HepG2 (cell line): ENCODE results near the gene SH3YL1. TPM values are rescaled to one million over a fixed set of nuclear protein-coding genes. Genes with fewer than 3 reads are reported as not detected.
A peak's percentile ranks its signal among the peaks of the same experiment; 100 is the strongest.

Experiments
- CC2D1A ChIP-seq: sonication (generic); formaldehyde crosslinking; IDR thresholded peaks from 2 replicates; pipeline ENCODE4 v1.8.1; 2023; ENCODE audit warnings: mild to moderate bottlenecking, missing genetic modification reagents
- GATAD2A ChIP-seq: IDR thresholded peaks from 2 replicates; pipeline ENCODE4 v1.6.1; 2016
- MTERF4 ChIP-seq: sonication (generic); formaldehyde crosslinking; IDR thresholded peaks from 2 replicates; pipeline ENCODE4 v1.8.0; 2023; ENCODE audit warnings: mild to moderate bottlenecking, missing genetic modification reagents
- PRDM15 ChIP-seq: sonication (generic); formaldehyde crosslinking; IDR thresholded peaks from 2 replicates; pipeline ENCODE4 v1.4.0; 2020; ENCODE audit warnings: missing genetic modification reagents
- RBFOX2 ChIP-seq: fragments of 200-400 bp; formaldehyde crosslinking; IDR thresholded peaks from 2 replicates; pipeline ENCODE4 v1.6.1; 2017; ENCODE audit warnings: low read depth, mild to moderate bottlenecking, low read length
- SALL2 ChIP-seq: sonication (generic); formaldehyde crosslinking; IDR thresholded peaks from 2 replicates; pipeline ENCODE4 v1.8.1; 2023; ENCODE audit warnings: mild to moderate bottlenecking, missing genetic modification reagents, inconsistent platforms
- TBL1XR1 ChIP-seq: fragments of 150-350 bp; IDR thresholded peaks from 2 replicates; pipeline ENCODE4 v1.6.1; 2014; ENCODE audit warnings: borderline replicate concordance, low read length; ENCODE audit not compliant: partially characterized antibody
- ZGPAT ChIP-seq: IDR thresholded peaks from 2 replicates; pipeline ENCODE4 v1.6.1; 2016; ENCODE audit warnings: mild to moderate bottlenecking
- ZNF142 ChIP-seq: sonication (generic); formaldehyde crosslinking; IDR thresholded peaks from 2 replicates; pipeline ENCODE4 v1.4.0; 2020; ENCODE audit warnings: missing genetic modification reagents
- ZNF564 ChIP-seq: sonication (generic); formaldehyde crosslinking; IDR thresholded peaks from 2 replicates; pipeline ENCODE4 v1.8.1; 2023; ENCODE audit warnings: mild to moderate bottlenecking, missing genetic modification reagents
- ZNF576 ChIP-seq: sonication (generic); formaldehyde crosslinking; IDR thresholded peaks from 2 replicates; pipeline ENCODE4 v1.4.0; 2020; ENCODE audit warnings: mild to moderate bottlenecking, missing genetic modification reagents
- ZNF678 ChIP-seq: sonication (generic); formaldehyde crosslinking; IDR thresholded peaks from 2 replicates; pipeline ENCODE4 v1.4.0; 2020; ENCODE audit warnings: mild to moderate bottlenecking, missing genetic modification reagents
- ZNF788 ChIP-seq: sonication (generic); formaldehyde crosslinking; IDR thresholded peaks from 2 replicates; pipeline ENCODE4 v1.5.0; 2020; ENCODE audit warnings: mild to moderate bottlenecking, missing genetic modification reagents, borderline replicate concordance
- ZSCAN29 ChIP-seq: sonication (generic); formaldehyde crosslinking; conservative IDR thresholded peaks from 2 replicates; pipeline ENCODE4 v1.4.0; 2020; ENCODE audit warnings: mild to moderate bottlenecking, missing genetic modification reagents
- polyA plus RNA-seq, 8 experiments: library from polyadenylated mRNA; depleted of rRNA in 3 of 8; stranded (reverse) in 7 of 8; unstranded in 1 of 8; fragments of >200 nt; fragmentation: Illumina TruSeq in 4 of 8; extraction: Trizol in 4 of 8; gene quantifications; 2 replicates each; pipeline versions ENCODE4 v1.2.1 to v1.2.3, GENCODE V29; 2011 to 2016; ENCODE audit warnings: low read depth in 4 of 8, missing spikeins in 1 of 8, mixed read lengths in 1 of 8; ENCODE audit not compliant: insufficient read depth in 1 of 8
- total RNA-seq, 5 experiments: library from RNA; depleted of rRNA; stranded (reverse); fragments of >200 nt; fragmentation: Illumina TruSeq; extraction: Trizol; gene quantifications; 2 replicates each; pipeline ENCODE4 v1.2.3, GENCODE V29; 2016; ENCODE audit warnings: low read depth in 1 of 5

Gene SH3YL1
- total and polyA plus RNA-seq, 2 of the 13 experiments (the other 11 are each of a cell fraction or from before 2014, with no cell fraction given): 13.0 to 48.2 TPM

GRCh38 chr2:175880-176820, 87.7 kb downstream of the SH3YL1 start (continued):
- TF ChIP-seq ZNF142 (CRISPR knock-in tag) (peak; percentile 89; the same call in 1 of the 2 replicates), ZNF678 (CRISPR knock-in tag) (no peak), RBFOX2 (peak; percentile 43; the same call in 1 of the 2 replicates), GATAD2A (CRISPR knock-in tag) (peak; percentile 91), ZNF564 (CRISPR knock-in tag) (no peak; the same call in 1 of the 2 replicates), SALL2 (CRISPR knock-in tag) (peak; percentile 89), CC2D1A (0 out of 2 replicates have a peak, but pooled peaks have one; percentile 74), PRDM15 (CRISPR knock-in tag) (no peak; the same call in 1 of the 2 replicates), ZGPAT (CRISPR knock-in tag) (peak; percentile 97), ZNF576 (CRISPR knock-in tag) (no peak), MTERF4 (CRISPR knock-in tag) (0 out of 2 replicates have a peak, but pooled peaks have one; percentile 66), TBL1XR1 (peak; percentile 92), ZSCAN29 (CRISPR knock-in tag) (peak; percentile 59; the same call in 1 of the 2 replicates), ZNF788 (CRISPR knock-in tag) (peak; percentile 94; the same call in 1 of the 2 replicates)
